Naive thymus-derived CD4-positive, alpha-beta T cell (primary cell): ENCODE data around the gene SLC39A1. TPM values are rescaled to one million over a fixed set of nuclear protein-coding genes. Genes with fewer than 3 reads are reported as not detected.
"Not testable (repeated sequence)": the region's sequence is repeated elsewhere in the genome, so short reads cannot be mapped to it uniquely, and the experiment has no call there.

ENCODE experiments used
- ATAC-seq: fragments of 150-1000 bp; cut with Tn5 transposase; 2 replicates; pipeline ENCODE4 v1.10.0; 2021; ENCODE audit warnings: mild to moderate bottlenecking, moderate library complexity
- CTCF ChIA-PET: fragments of 350-600 bp; sonication (Branson Sonifier 250); formaldehyde crosslinking; loops from one replicate; lab custom pipeline; 2021; ENCODE audit warnings: antibody characterized with exemption; lab: Charles Lee
- POLR2A ChIA-PET: fragments of 350-600 bp; sonication (Branson Sonifier 250); formaldehyde crosslinking; loops from one replicate; lab custom pipeline; 2021; ENCODE audit warnings: antibody characterized with exemption, inconsistent platforms; lab: Charles Lee
- DNase-seq, 9 donors: peaks; one replicate each; pipeline versions ENCODE4 v3.0.0 to v3.0.0-alpha.2; 2020 to 2022; ENCODE audit warnings: mixed read lengths in 1 of 9
- H3K27ac ChIP-seq: one replicate; pipeline ENCODE4 v1.7.0; 2013; ENCODE audit warnings: mild to moderate bottlenecking, low read depth, low read length, moderate library complexity
- H3K27me3 ChIP-seq, 2 donors: one replicate each; pipeline ENCODE4 v1.7.0; 2013; ENCODE audit warnings: low read length in 2 of 2, mild to moderate bottlenecking in 2 of 2, moderate library complexity in 2 of 2; ENCODE audit not compliant: control insufficient read depth in 2 of 2, insufficient read depth in 2 of 2
- H3K36me3 ChIP-seq, 3 experiments: 1 replicate in 2 of 3; 2 replicates in 1 of 3; pipeline ENCODE4 v1.7.0; 2013; ENCODE audit warnings: low read length in 3 of 3, mild to moderate bottlenecking in 3 of 3, moderate library complexity in 1 of 3; ENCODE audit not compliant: insufficient read depth in 3 of 3, control insufficient read depth in 2 of 3
- H3K4me1 ChIP-seq, 2 donors: one replicate each; pipeline ENCODE4 v1.7.0; 2013; ENCODE audit warnings: low read length in 2 of 2, mild to moderate bottlenecking in 2 of 2, moderate library complexity in 1 of 2; ENCODE audit not compliant: control insufficient read depth in 2 of 2, insufficient read depth in 2 of 2
- H3K4me3 ChIP-seq: 2 replicates; pipeline ENCODE4 v1.7.0; 2013; ENCODE audit warnings: mild to moderate bottlenecking, low read length
- H3K9me3 ChIP-seq, 3 experiments: 1 replicate in 2 of 3; 2 replicates in 1 of 3; pipeline ENCODE4 v1.7.0; 2013; ENCODE audit warnings: low read length in 3 of 3; ENCODE audit not compliant: control insufficient read depth in 2 of 3
- H3K27ac Mint-ChIP-seq, 9 donors: one replicate each; pipeline ENCODE4 v1.8.0; 2020 to 2022; ENCODE audit warnings: mixed read lengths in 9 of 9, mild to moderate bottlenecking in 8 of 9, moderate library complexity in 5 of 9, inconsistent platforms in 2 of 9
- H3K27me3 Mint-ChIP-seq, 5 donors: one replicate each; pipeline ENCODE4 v1.8.0; 2021 to 2022; ENCODE audit warnings: mixed read lengths in 5 of 5, mild to moderate bottlenecking in 1 of 5
- H3K36me3 Mint-ChIP-seq, 5 donors: one replicate each; pipeline ENCODE4 v1.8.0; 2020 to 2022; ENCODE audit warnings: mixed read lengths in 5 of 5, mild to moderate bottlenecking in 3 of 5, inconsistent platforms in 1 of 5
- H3K4me1 Mint-ChIP-seq, 7 donors: one replicate each; pipeline ENCODE4 v1.8.0; 2020 to 2022; ENCODE audit warnings: mixed read lengths in 7 of 7, mild to moderate bottlenecking in 3 of 7, inconsistent platforms in 1 of 7
- H3K4me3 Mint-ChIP-seq, 10 donors: one replicate each; pipeline ENCODE4 v1.8.0; 2020 to 2022; ENCODE audit warnings: mild to moderate bottlenecking in 10 of 10, mixed read lengths in 10 of 10, moderate library complexity in 6 of 10, inconsistent platforms in 2 of 10
- H3K9me3 Mint-ChIP-seq, 11 donors: one replicate each; pipeline ENCODE4 v1.8.0; 2020 to 2022; ENCODE audit warnings: mixed read lengths in 11 of 11, mild to moderate bottlenecking in 4 of 11, inconsistent platforms in 1 of 11, moderate library complexity in 1 of 11
- intact Hi-C, 2 donors: fragments of 100-400 bp; cut with micrococcal nuclease; formaldehyde crosslinking; loops; one replicate each; pipeline ENCODE4 v1.15.1; 2023
- polyA plus RNA-seq, 2 donors: library from polyadenylated mRNA; unstranded; fragments of 300-500 nt; fragmentation: Illumina TruSeq; gene quantifications; one replicate each; pipeline ENCODE4 v1.2.3, GENCODE V29; 2021
- total RNA-seq, 6 experiments: library from RNA in 5 of 6; stranded (reverse) in 5 of 6; gene quantifications; 1 replicate in 5 of 6; 2 replicates in 1 of 6; pipeline ENCODE4 v1.2.3 and lab custom pipeline; 2021 to 2026

The SLC39A1 gene
- total RNA-seq (10 to 100 TPM; 14.4 to 53.2 (median 18.7) TPM), polyA plus RNA-seq (10 to 100 TPM; 27.8 to 37.4 TPM), total RNA-seq (lab: John Stamatoyannopoulos, UW) (3.0 reads per million, percentile 16 among the genes with 10 or more reads in this experiment)

DNA sequence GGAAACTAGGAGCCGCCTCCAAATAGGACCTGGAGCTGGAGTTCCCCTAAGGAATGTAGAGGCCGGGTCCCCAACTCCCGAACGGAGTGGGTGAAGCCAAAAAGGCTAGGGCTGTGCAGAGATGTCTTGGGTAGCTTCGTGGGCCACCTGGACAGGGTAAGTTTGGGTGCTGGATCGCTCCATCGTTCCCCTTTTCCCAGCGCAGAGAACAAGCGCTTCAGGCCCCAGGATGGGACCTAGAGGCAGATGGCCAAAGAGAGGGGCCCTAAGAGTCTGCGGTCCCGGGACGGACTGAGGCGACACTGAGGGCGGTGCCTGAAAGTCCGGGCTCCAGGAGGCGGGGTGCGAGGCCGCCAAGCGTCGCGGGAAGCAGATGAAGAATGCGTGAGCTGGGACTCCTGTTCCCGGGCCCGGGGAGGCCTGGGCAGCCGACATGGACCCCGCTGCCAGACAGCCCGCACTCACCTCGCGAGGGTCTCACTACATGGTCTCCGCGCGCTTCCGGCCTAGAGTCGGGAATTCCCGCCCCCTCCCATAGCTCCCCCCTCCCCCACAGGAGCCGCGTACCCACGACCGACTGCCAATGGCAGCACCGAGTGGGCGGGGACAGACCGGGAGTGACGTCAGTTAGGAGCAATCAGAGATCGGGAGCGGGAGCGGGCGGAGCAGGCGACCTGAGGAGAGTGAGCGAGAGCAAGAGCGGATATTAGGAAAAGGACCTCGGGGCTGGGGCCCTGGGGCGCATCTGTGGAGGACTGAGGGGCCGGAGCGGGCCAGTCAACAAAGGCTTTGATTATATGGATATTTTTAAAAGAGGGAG, at the start of gene SLC39A1:
Gene SLC39A1, minus strand, starts transcription at position 508 of the 820 bp plus-strand sequence. CDS start 822 bp downstream, outside the sequence.
- Mint-ChIP-seq H3K36me3 (peaks cover 0 to 14% (median 0%) of the 10 kb centered on the region in 5 donors), H3K4me1 (peaks cover 39 to 72% (median 67%) of the 10 kb centered on the region in 7 donors), H3K27ac (peak within 1 kb of the TSS; percentile 88 to 98 (median 93)), H3K27me3 (no peaks in the 10 kb centered on the region), H3K9me3 (no peaks in the 10 kb centered on the region), H3K4me3 (peak within 1 kb of the TSS; percentile 87 to 96 (median 91))
- CTCF ChIA-PET, result interaction anchor here (1.0 to 1.3 kb wide), 4 partner anchors 18 to 166 kb away, joined by 3 to 5 read pairs (median 4); no protein-coding TSS in a partner anchor
- intact Hi-C loops, result loop anchor here (1.0 to 10.0 kb wide), 7 partner anchors 14 to 992 kb away; partner anchors contain the start of genes RPS27 (in 2 of the 2), JTB (in 1 of the 2), PBXIP1 (in 1 of the 2) and S100A6 (in 1 of the 2)
- Histone ChIP-seq H3K4me1 (peaks cover 32 to 36% of the 10 kb centered on the region in 2 donors), H3K4me3 (peak within 1 kb of the TSS; percentile 91), H3K9me3 (no peaks in the 10 kb centered on the region), H3K27ac (peak within 1 kb of the TSS; percentile 84), H3K36me3 (peaks cover 0 to 10% (median 0%) of the 10 kb centered on the region in 3 experiments), H3K27me3 (no peaks in the 10 kb centered on the region)
- POLR2A ChIA-PET, result interaction anchor here (0.5 to 12.8 kb wide), 17 partner anchors 9 to 1834 kb away, joined by 3 to 159 read pairs (median 4); partner anchors contain the start of genes DENND4B, GATAD2B, JTB and RAB13
- ATAC-seq (peak; percentile 67), DNase-seq (peak; percentile 82 to 96 (median 86))

DNA sequence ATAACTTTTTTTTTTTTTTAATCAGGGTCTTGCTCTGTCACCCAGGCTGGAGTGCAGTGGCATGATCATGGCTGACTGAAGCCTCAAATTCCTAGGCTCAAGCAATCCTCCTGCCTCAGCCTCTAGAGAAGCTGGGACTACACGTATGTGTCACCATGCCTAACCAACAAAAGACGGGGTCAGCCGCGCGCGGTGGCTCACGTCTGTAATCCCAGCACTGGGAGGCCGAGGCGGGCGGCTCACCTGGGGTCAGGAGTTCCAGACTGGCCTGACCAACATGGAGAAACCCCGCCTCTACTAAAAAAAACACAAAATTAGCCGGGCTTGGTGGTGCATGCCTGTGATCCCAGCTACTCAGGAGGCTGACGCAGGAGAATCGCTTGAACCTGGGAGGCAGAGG, 49.2 kb upstream of the SLC39A1 start:
- ATAC-seq, H3K4me3 Mint-ChIP-seq, DNase-seq: not testable (repeated sequence)

GRCh38 chr1:154012129-154012528, 48.8 kb upstream of the SLC39A1 start:
- no peaks in the 10 kb centered on the region for H3K27me3 ChIP-seq
- ATAC-seq (no peak), DNase-seq (no peak)
- H3K9me3 ChIP-seq, result no peaks in the 10 kb centered on the region
- H3K4me3 ChIP-seq, result no peak overlapping the region
- Mint-ChIP-seq H3K36me3 (peaks cover 0 to 8% (median 5%) of the 10 kb centered on the region in 5 donors), H3K27ac (no peak overlapping the region), H3K4me1 (no peaks in the 10 kb centered on the region), H3K27me3 (no peaks in the 10 kb centered on the region), H3K9me3 (no peaks in the 10 kb centered on the region), H3K4me3 (no peak overlapping the region)
- intact Hi-C loops, result no loop called here
- ChIA-PET POLR2A (no interaction called here), CTCF (no interaction called here)
- H3K4me1 ChIP-seq, result no peaks in the 10 kb centered on the region
- H3K36me3 ChIP-seq, result no peaks in the 10 kb centered on the region
- no peak overlapping the region for H3K27ac ChIP-seq

More for the DNA sequence above, 49.2 kb upstream of the SLC39A1 start:
- CTCF ChIA-PET, H3K9me3 ChIP-seq, H3K4me3 ChIP-seq, H3K36me3 ChIP-seq, H3K9me3 Mint-ChIP-seq, intact Hi-C loops, H3K27ac Mint-ChIP-seq, H3K36me3 Mint-ChIP-seq, H3K4me1 ChIP-seq, H3K27me3 Mint-ChIP-seq, H3K27me3 ChIP-seq, H3K27ac ChIP-seq, POLR2A ChIA-PET, H3K4me1 Mint-ChIP-seq: not testable (repeated sequence)

- no peak for DNase-seq
- no peaks in the 10 kb centered on the region for H3K27me3 Mint-ChIP-seq
- no peak overlapping the region for H3K4me3 Mint-ChIP-seq
- peaks cover 0 to 3% (median 0%) of the 10 kb centered on the region in 5 donors for H3K36me3 Mint-ChIP-seq
- no peaks in the 10 kb centered on the region for H3K9me3 ChIP-seq
- ChIA-PET POLR2A (no interaction called here), CTCF (no interaction called here)
- no peaks in the 10 kb centered on the region for H3K4me1 Mint-ChIP-seq
- intact Hi-C loops, result no loop called here
- H3K27ac ChIP-seq, result no peak overlapping the region
- H3K9me3 Mint-ChIP-seq, result no peaks in the 10 kb centered on the region
- ATAC-seq, result no peak
- no peak overlapping the region for H3K4me3 ChIP-seq
- H3K27ac Mint-ChIP-seq, result no peak overlapping the region
- H3K4me1 ChIP-seq, result no peaks in the 10 kb centered on the region
- no peaks in the 10 kb centered on the region for H3K36me3 ChIP-seq
- H3K27me3 ChIP-seq, result no peaks in the 10 kb centered on the region
Observed at GRCh38 chr1:154006136-154006535, 42.8 kb upstream of the SLC39A1 start.

DNA sequence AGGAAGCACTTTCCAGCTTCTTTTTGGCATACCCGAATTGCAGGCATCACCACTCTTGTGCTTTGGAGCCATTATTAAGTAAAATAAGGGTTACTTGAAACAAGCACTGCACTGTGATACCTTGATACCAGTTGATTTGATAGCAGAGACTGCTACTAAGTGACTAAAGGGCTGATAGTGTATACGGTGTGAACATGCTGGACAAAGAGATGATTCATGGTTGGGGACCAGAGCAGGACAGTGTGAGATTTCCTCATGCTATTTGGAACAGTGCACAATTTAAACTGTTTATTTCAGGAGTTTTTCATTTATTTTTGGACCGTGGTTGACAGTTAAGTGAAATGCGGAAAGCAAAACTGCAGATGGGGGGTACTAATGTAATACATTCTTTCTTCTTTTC, 37.1 kb upstream of the SLC39A1 start:
- Mint-ChIP-seq H3K36me3 (peaks cover 4 to 6% (median 4%) of the 10 kb centered on the region in 5 donors), H3K27me3 (no peaks in the 10 kb centered on the region), H3K4me1 (peaks cover 0 to 4% (median 3%) of the 10 kb centered on the region in 7 donors), H3K4me3 (no peak overlapping the region), H3K27ac (no peak overlapping the region), H3K9me3 (no peaks in the 10 kb centered on the region)
- intact Hi-C loops, result no loop called here
- ChIA-PET CTCF (interaction anchor here (1.1 kb wide), 1 partner anchor 19 kb away, joined by 6 read pairs; no protein-coding TSS in a partner anchor), POLR2A (interaction anchor here (0.6 to 4.9 kb wide), 2 partner anchors 9 to 133 kb away, joined by 6 to 38 read pairs; partner anchors contain the start of gene RPS27)
- no peak overlapping the region for H3K27ac ChIP-seq
- no peaks in the 10 kb centered on the region for H3K27me3 ChIP-seq
- peaks cover 0 to 4% (median 2%) of the 10 kb centered on the region in 3 experiments for H3K36me3 ChIP-seq
- ATAC-seq (no peak), DNase-seq (no peak)
- H3K4me1 ChIP-seq, result no peaks in the 10 kb centered on the region
- no peak overlapping the region for H3K4me3 ChIP-seq
- H3K9me3 ChIP-seq, result no peaks in the 10 kb centered on the region

DNA sequence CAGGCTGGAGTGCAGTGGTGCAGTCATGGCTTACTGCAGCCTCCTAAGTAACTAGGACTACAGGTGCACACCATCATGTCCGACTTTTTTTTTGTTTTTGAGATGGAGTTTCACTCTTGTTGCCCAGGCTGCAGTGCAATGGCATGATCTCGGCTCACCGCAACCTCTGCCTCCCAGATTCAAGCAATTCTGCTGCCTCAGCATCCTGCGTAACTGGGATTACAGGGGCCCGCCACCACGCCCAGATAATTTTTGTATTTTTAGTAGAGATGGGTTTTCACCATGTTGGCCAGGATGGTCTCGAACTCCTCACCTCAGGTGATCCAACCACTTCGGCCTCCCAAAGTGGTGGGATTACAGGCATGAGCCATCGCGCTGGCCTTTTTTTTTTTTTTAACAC, 33.5 kb upstream of the SLC39A1 start:
- CTCF ChIA-PET, H3K27ac ChIP-seq, H3K4me3 Mint-ChIP-seq, DNase-seq, H3K27me3 ChIP-seq, H3K4me3 ChIP-seq, H3K9me3 ChIP-seq, POLR2A ChIA-PET, ATAC-seq, H3K27me3 Mint-ChIP-seq, H3K9me3 Mint-ChIP-seq: not testable (repeated sequence)
- Mint-ChIP-seq H3K36me3 (peaks cover 10 to 26% (median 18%) of the 10 kb centered on the region in 5 donors), H3K27ac (peak overlapping the region in 2 of 9 donors; percentile 56 to 65), H3K4me1 (peaks cover 8 to 34% (median 17%) of the 10 kb centered on the region in 7 donors)
- peaks cover 7 to 36% (median 27%) of the 10 kb centered on the region in 3 experiments for H3K36me3 ChIP-seq
- H3K4me1 ChIP-seq, result peaks cover 12 to 20% of the 10 kb centered on the region in 2 donors
- intact Hi-C loops, result loop anchor here in 1 of 2 donors (10.0 kb wide), 1 partner anchor 462 kb away; the partner anchor contains the start of gene S100A6
